DMS79 (cell line): ENCODE data around the gene ITGB7.

Experiments
- DNase-seq: peaks from one replicate; lab custom pipeline; 2025; lab: John Stamatoyannopoulos, UW

ITGB7 gene

GRCh38 chr12:53145383-53146260, 61.4 kb downstream of the ITGB7 start:
- no peak for DNase-seq

GRCh38 chr12:53143355-53143754, 63.7 kb downstream of the ITGB7 start:
- no peak for DNase-seq
